Measurements from ENCODE around the gene C3orf33. TPM values are rescaled to one million over a fixed set of nuclear protein-coding genes. Genes with fewer than 3 reads are reported as not detected.

C3orf33 gene
- total and polyA plus RNA-seq, 2 of the 13 experiments (the other 11 are each of a cell fraction or from before 2014, with no cell fraction given): 9.2 to 12.6 TPM

DNA sequence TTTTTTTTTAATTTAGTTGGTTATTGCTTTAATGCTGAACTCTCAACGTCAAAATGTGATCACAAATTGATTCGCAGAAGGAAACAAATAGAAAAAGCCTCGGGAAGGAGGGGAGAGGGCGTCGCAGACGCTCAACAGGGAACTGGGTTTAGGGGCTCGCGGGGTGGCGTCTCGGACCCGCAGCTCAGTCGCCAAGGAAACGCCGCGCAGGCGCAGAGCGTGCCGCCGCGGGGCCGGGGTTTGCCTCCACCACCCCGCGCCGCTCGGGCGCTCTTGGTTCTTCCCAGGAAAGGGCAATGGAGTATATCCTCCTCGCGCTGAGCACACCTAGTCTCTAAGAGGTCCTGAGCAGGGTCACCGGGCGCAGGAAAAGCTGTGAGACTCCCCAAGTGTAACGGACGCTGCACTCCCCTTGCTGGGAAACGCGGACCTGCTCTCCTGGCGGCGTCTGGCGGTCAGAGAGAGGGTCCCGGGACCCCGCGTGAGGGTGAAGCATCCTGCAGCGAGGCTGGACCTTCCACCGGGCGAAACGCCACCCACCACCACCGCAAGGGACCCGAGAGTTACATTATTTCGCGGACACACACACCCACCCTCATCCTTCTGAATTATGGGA is 62.0 kb downstream of the C3orf33 start (continued):
- TF ChIP-seq, protein P1, sequence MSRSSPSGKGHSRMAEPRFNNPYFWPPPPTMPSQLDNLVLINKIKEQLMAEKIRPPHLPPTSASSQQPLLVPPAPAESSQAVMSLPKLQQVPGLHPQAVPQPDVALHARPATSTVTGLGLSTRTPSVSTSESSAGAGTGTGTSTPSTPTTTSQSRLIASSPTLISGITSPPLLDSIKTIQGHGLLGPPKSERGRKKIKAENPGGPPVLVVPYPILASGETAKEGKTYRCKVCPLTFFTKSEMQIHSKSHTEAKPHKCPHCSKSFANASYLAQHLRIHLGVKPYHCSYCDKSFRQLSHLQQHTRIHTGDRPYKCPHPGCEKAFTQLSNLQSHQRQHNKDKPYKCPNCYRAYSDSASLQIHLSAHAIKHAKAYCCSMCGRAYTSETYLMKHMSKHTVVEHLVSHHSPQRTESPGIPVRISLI (CRISPR knock-in tag; IDR thresholded peaks at IDR 0.05; ENCODE audit: borderline replicate concordance): no peak
- TF ChIP-seq, protein P2, sequence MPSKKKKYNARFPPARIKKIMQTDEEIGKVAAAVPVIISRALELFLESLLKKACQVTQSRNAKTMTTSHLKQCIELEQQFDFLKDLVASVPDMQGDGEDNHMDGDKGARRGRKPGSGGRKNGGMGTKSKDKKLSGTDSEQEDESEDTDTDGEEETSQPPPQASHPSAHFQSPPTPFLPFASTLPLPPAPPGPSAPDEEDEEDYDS (CRISPR knock-in tag; IDR thresholded peaks at IDR 0.05): 0 out of 2 replicates have a peak, but pooled peaks have one; percentile 19
- TF ChIP-seq RELA (CRISPR knock-in tag; IDR thresholded peaks at IDR 0.05): no peak
- TF ChIP-seq, protein P3, sequence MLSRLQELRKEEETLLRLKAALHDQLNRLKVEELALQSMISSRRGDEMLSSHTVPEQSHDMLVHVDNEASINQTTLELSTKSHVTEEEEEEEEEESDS (CRISPR knock-in tag; IDR thresholded peaks at IDR 0.05; ENCODE audit: borderline replicate concordance): peak; percentile 30; the same call in 1 of the 2 replicates
- TF ChIP-seq ZNF33A (CRISPR knock-in tag; IDR thresholded peaks at IDR 0.05; ENCODE audit: borderline replicate concordance): no peak
- TF ChIP-seq ZNF543 (CRISPR knock-in tag; IDR thresholded peaks at IDR 0.05): no peak
- peak; percentile 21; the same call in 1 of the 2 replicates for TF ChIP-seq IRF2 (CRISPR knock-in tag; IDR thresholded peaks at IDR 0.05)
- TF ChIP-seq RXRA (CRISPR knock-in tag; IDR thresholded peaks at IDR 0.05): no peak
- TF ChIP-seq ARNT2 (CRISPR knock-in tag; IDR thresholded peaks at IDR 0.05; ENCODE audit: low read depth): peak; percentile 60; the same call in 1 of the 2 replicates
- TF ChIP-seq, protein P4, sequence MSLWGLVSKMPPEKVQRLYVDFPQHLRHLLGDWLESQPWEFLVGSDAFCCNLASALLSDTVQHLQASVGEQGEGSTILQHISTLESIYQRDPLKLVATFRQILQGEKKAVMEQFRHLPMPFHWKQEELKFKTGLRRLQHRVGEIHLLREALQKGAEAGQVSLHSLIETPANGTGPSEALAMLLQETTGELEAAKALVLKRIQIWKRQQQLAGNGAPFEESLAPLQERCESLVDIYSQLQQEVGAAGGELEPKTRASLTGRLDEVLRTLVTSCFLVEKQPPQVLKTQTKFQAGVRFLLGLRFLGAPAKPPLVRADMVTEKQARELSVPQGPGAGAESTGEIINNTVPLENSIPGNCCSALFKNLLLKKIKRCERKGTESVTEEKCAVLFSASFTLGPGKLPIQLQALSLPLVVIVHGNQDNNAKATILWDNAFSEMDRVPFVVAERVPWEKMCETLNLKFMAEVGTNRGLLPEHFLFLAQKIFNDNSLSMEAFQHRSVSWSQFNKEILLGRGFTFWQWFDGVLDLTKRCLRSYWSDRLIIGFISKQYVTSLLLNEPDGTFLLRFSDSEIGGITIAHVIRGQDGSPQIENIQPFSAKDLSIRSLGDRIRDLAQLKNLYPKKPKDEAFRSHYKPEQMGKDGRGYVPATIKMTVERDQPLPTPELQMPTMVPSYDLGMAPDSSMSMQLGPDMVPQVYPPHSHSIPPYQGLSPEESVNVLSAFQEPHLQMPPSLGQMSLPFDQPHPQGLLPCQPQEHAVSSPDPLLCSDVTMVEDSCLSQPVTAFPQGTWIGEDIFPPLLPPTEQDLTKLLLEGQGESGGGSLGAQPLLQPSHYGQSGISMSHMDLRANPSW (CRISPR knock-in tag; IDR thresholded peaks at IDR 0.05; ENCODE audit: borderline replicate concordance): no peak
- TF ChIP-seq FOXC1 (CRISPR knock-in tag; IDR thresholded peaks at IDR 0.05; ENCODE audit: borderline replicate concordance): 0 out of 2 replicates have a peak, but pooled peaks have one; percentile 10
- TF ChIP-seq SRSF1 (optimal IDR thresholded peaks at IDR 0.05; ENCODE audit: low read depth, low read length): peak; percentile 20
- no peak for TF ChIP-seq EED (CRISPR knock-in tag; IDR thresholded peaks at IDR 0.05)
- TF ChIP-seq KDM3A (CRISPR knock-in tag; IDR thresholded peaks at IDR 0.05; ENCODE audit: low read depth): no peak
- peak; percentile 68; the same call in 1 of the 2 replicates for TF ChIP-seq KDM5B (CRISPR knock-in tag; IDR thresholded peaks at IDR 0.05; ENCODE audit: borderline replicate concordance)

Measured in HepG2 (cell line).